PC-3 (cell line): ENCODE data around the gene ARSD.

Source experiments
- EZH2 ChIP-seq: fragments of 300-600 bp; sonication (generic); IDR thresholded peaks from one replicate; pipeline ENCODE4 v1.6.1; 2017; ENCODE audit warnings: antibody characterized with exemption, mild to moderate bottlenecking, low read length; ENCODE audit not compliant: unreplicated experiment
- EZH2phosphoT487 ChIP-seq: fragments of 300-600 bp; sonication (generic); IDR thresholded peaks from 2 replicates; pipeline ENCODE4 v1.6.1; 2018; ENCODE audit warnings: mild to moderate bottlenecking, antibody characterized with exemption, low read length, borderline replicate concordance
- TF ChIP-seq, protein P1 (sequence below): fragments of 300-600 bp; sonication (generic); conservative IDR thresholded peaks from 2 replicates; pipeline ENCODE4 v1.5.1; 2017; ENCODE audit warnings: antibody characterized with exemption, low read depth, mild to moderate bottlenecking, low read length

DNA sequence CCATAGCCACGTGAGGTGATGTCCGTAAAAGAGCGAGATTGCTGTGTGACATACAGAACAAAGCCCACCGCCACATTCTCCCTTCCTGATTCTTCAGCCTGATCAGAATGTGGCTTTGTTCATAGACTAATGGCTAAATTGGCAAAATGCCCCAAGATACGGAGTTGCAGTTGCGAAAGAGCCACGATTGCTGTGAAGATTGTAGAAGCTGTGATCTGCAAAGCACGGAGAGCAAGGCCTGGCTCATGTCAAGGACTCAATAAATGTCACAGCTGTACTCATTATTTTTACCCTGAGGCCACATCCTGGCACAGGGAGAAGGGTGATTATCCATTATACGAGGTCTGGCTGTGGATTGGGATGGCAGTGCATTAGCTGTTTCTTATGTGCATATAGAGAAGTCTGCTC is 34.2 kb downstream of the ARSD start:
- TF ChIP-seq, protein P1, sequence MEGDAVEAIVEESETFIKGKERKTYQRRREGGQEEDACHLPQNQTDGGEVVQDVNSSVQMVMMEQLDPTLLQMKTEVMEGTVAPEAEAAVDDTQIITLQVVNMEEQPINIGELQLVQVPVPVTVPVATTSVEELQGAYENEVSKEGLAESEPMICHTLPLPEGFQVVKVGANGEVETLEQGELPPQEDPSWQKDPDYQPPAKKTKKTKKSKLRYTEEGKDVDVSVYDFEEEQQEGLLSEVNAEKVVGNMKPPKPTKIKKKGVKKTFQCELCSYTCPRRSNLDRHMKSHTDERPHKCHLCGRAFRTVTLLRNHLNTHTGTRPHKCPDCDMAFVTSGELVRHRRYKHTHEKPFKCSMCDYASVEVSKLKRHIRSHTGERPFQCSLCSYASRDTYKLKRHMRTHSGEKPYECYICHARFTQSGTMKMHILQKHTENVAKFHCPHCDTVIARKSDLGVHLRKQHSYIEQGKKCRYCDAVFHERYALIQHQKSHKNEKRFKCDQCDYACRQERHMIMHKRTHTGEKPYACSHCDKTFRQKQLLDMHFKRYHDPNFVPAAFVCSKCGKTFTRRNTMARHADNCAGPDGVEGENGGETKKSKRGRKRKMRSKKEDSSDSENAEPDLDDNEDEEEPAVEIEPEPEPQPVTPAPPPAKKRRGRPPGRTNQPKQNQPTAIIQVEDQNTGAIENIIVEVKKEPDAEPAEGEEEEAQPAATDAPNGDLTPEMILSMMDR, result no peak
- TF ChIP-seq EZH2 (no peak), EZH2phosphoT487 (no peak)
